ENCODE results near the gene NPB.

- no peak for TF ChIP-seq POLR2A (IDR thresholded peaks at IDR 0.05; ENCODE audit: low read depth, low read length)
- 0 out of 2 replicates have a peak, but pooled peaks have one; percentile 51 for TF ChIP-seq POLR2AphosphoS5 (IDR thresholded peaks at IDR 0.05; ENCODE audit: low read depth, low read length)
- no peak for TF ChIP-seq TAF1 (IDR thresholded peaks at IDR 0.05; ENCODE audit: low read depth, low read length)
- TF ChIP-seq SPI1 (IDR thresholded peaks at IDR 0.05; ENCODE audit: low read depth, low read length), result no peak
- TF ChIP-seq POU2F2 (IDR thresholded peaks at IDR 0.05; ENCODE audit: low read depth, low read length), result no peak
Measured at GRCh38 chr17:81870981-81871386, 31.1 kb upstream of the NPB start, which contains the start of gene ARHGDIA.
